Stimulated activated CD8-positive, alpha-beta memory T cell treated with anti-CD3 and anti-CD28 coated beads, Interleukin-15, amount 100 ng/mL, for 48 hours (primary cell): ENCODE results near the gene RSPH10B2.
A peak's percentile ranks its signal among the peaks of the same experiment; 100 is the strongest.
"Not testable (repeated sequence)": the region's sequence is repeated elsewhere in the genome, so short reads cannot be mapped to it uniquely, and the experiment has no call there.

Experiments used
- DNase-seq, 2 donors: peaks; one replicate each; pipeline ENCODE4 v3.0.0-alpha.2; 2020; ENCODE audit warnings: low read depth in 2 of 2

Gene RSPH10B2

DNA sequence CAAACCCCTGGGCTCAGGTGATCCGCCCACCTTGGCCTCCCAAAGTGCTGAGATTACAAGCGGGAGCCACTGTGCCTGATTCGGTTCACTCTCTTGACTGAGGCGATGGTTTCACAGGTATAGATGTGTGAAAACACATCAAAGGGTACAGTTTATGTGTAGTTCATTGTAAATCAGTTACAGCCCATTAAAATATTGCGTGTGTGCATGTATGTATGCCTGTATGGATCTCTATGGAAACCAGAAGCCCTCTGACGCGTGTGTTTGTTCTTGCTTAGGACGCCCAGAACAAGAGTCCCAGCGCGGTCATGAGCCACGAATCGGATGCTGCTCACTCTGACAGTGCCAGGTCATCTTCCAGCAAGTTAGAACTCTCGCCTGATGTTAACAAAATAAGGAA, 35.5 kb downstream of the RSPH10B2 start:
- DNase-seq = not testable (repeated sequence)

DNA sequence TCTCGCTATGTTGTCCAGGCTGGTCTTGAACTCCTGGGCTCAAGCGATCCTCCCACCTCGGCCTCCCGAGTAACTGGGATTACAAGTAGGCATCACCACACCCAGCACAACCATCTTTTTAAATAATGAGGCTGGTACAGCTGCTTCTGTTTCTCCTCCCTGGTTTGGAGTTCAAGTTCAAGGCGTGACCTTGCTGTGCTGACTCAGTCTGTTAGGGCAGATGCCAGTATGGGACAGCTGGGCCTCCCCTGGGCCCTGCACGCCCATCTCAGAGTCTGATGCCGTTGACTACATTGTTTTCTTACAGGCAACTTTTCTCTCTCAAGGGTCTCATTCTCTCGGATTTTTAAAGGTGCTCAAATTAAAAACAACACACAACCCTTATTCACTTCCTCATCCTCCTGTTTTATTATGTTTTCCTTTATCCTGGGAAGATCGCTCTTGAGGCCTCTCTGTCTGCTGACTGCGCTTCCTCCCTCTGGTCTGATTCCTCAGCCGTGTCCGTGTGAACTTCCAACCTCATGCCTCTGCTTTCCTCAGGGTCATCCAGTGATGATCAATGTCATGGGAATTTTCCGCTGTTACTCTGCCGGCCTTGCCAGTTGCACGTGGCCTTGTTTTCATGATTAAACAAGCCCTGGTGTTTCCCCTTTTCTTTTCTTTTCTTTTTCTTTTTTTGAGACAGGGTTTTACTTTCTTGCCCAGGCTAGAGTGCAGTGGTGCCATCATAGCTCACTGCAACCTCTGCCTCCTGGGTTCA, 38.4 kb downstream of the RSPH10B2 start:
- DNase-seq = not testable (repeated sequence)

DNA sequence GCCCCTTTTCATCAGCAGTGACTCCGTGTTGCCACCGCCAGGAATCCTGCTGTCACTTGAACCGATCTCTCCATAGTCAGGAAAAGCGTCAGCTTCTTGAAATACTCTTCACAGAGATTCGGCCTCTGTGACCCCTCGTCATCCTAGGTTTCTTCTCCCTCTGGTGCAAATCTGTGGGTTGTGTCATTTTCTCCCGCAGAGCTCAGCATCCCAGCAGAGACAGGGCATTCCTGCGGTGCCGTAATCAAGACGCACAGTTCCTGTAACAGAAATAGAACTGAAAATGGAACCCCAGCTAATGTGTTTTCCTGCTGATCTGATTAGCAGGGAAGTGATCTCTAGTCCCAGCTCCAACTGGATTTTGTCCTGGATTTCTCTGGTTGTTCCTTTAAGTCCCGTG, 40.4 kb downstream of the RSPH10B2 start:
- not testable (repeated sequence) for DNase-seq

DNA sequence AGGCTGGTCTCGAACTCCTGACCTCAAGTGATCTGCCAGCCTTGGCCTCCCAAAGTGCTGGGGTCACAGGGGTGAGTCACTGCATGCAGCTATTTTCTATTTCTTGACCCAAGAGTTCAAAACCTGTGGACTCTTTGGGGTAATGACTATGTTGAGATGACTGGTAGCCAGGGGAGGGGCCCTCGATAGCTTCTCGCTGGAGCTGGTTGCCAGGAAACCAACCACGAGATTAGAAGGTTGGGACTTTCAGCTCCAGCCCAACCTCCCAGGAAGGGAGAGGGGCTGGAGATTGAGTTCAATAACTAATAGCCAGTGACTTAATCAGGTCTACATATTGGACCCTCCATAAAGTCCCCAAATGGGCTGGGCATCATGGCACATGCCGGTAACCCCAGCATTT, 43.3 kb downstream of the RSPH10B2 start:
- not testable (repeated sequence) for DNase-seq

DNA sequence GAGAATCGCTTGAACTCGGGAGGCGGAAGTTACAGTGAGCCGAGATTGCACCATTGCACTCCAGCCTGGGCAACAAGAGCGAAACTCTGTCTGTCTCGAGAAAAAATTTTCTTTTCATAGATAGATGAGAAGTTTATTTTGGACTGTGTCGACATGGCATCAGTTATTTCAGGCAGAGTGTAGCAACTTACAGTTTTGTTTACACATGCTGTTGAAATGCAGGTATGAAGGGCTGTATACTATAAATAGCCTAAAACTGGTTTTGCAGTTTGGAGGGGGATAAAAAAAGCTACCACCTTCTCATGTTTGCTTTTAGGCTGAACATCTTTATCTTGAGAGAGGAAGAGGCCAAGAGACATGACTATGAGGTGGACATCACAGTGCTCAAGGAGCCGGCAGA, 44.1 kb downstream of the RSPH10B2 start:
- not testable (repeated sequence) for DNase-seq

DNA sequence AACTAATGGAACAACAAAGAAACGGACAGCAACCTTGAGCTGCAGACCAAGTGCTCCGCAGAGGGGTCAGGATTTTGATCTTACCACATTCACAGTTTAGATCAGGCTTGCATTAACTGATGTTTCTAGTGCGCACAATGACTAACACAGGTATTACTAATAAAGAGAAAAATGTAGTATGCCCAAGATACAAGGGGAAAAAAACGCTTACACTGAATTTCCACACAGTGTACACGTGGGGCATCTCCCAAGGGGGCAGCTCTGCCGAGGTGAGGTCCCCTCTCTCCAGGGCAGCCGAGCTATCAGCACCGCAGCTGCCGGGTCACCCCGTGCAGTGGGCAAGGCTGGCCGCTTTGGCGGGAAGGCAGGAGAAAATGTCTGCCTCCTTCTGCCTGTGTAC, 46.0 kb downstream of the RSPH10B2 start:
- DNase-seq = not testable (repeated sequence)

DNA sequence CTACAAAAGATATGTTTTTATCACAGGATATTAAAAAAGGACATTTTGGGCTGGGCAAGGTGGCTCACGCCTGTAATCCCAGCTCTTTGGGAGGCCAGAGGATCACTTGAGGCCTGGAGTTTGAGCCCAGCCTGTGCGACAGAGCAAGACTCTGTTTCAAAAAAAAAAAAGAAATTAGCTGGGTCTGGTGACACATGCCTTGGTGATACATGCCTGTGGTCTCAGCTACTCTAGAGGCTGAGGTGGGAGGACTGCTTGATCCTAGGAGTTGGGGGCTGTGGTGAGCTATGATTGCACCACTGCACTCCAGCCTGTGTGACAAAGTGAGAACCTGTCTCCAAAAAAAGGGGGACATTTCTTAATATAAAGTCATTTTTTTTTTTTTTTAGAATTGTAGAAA, 46.4 kb downstream of the RSPH10B2 start:
- not testable (repeated sequence) for DNase-seq

DNA sequence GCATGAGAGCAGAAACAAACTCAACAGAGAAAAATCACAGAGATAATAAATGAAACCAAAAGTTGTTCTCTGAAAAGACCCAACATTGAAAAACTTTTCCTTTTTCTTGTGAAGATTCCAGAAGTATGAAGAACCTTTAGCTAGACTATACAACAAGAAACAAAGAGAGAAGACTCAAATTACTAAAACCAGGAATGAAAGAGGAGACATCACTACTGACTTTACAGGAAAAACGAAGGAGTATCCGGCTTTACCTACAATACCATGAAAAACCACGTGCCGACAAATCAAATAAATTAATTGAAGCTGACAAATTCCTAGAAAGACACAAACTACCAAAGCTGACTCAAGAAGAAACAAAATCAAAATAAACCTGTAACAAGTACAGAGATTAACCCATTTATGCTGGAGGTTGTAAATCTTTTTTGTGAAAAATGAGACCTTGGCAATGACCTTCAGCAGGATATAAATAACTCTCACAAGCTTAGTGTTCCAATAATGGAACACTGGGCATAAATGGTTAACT, 53.6 kb downstream of the RSPH10B2 start:
- not testable (repeated sequence) for DNase-seq

DNA sequence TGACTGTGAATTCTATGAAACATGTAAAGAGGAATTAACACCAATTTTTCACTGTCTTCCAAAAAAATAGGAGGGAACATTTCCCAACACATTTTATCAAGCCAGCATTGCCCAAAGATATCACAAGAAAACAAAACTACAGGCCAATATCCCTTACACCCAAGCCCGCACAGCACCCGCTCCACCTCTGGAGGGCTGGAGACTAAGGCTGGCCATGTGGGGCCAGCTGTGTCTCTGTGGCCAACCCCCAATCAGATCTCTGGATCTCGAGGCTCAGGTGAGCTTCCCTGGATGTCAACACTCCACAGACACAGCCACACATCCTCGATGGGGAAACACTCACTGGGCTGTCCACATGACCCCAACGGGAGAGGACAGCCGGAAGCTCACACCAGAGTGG, 54.1 kb downstream of the RSPH10B2 start:
- DNase-seq = not testable (repeated sequence)

DNA sequence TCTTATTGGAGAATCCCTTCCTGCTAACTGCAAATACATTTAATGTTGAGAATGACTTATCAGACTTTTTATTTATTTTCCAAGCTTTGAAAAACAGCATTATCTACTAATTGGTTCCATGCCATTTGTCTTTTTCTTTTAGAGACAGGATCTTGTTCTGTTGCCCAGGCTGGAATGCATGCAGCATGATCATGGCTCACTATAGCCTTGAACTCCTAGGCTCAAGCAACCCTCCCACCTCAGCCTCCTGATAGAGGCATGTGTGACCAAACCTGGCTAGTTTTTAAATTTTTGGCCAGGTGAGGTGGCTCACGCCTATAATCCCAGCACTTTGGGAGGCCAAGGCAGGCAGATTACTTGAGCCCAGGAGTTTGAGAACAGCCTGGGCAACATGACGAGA, 59.1 kb downstream of the RSPH10B2 start:
- not testable (repeated sequence) for DNase-seq

DNA sequence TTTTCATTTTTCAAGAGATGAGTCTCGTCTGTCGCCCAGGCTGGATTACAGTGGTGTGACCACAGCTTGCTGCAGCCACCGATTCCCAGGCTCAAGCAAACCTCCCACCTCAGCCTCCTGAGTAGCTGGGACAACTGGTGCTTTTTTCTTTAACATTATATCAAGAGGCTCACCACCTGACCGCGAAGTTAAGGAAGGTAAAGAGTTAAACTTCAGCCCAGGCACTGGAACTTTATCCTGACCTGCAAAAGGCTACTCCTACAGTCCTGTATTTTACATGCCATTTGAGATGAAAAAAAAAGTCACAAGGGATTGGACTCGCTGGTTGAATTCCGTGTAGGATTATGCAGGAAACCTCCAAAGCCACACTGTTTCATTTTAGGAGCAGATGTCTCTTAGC, 61.6 kb downstream of the RSPH10B2 start:
- DNase-seq = not testable (repeated sequence)

DNA sequence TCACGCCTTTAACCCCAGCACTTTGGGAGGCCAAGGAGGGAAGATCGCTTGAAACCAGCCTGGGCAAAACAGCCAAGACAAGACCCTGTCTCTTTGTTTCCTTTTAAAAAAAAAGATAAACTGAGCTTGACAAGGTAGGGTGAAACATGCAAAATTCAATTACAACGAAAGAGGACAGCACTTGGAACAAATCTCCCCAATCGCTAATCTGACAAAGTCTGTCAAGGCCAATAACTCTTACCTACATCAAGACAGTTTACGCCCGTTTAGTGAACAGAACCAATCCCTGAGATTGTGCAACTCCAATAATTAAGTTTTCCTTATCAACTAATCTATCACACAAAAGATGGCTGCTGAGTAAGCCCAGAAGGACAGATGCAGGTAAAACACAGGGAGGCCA, 67.7 kb downstream of the RSPH10B2 start:
- DNase-seq = not testable (repeated sequence)

DNA sequence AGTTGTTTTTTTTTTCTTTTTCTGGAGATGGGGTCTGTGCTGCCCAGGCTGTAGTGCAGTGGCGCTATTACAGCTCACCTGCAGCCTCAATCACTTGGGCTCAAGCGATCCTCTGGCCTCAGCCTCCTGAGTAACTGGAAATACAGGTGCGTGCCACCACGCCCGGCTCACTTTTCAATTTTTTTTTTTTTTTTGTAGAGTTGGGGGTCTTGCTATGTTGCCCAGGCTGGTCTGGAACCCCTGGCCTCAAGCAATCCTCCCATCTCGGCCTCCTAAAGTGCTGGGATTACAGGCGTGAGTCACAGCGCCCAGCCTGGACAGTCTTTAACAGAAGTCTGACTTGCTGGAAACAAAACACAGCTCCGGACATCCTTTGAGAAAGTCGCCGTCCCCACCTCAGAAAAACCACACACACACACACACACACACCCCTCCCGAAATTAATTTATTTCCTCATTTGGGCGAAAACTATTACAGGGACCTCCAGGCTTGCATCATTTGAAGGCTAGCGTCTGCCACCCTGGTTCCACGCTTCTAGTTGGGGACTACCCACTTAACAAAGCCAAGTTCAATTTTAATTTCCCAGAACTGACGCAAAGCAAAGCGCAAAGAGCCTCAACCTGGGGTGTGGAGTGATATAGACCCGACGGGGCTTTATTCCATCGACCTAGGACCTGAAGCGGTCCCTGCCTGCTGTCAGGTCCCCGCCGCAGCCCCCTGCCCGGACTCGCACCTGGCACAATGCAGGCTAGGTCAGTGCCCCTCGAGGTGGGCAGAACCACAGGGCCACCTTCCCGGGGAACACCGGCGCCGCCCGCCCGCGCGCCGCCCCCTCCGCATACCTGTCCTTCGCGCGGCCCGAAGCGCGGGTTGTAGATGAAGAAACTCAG, 71.6 kb downstream of the RSPH10B2 start:
- not testable (repeated sequence) for DNase-seq

DNA sequence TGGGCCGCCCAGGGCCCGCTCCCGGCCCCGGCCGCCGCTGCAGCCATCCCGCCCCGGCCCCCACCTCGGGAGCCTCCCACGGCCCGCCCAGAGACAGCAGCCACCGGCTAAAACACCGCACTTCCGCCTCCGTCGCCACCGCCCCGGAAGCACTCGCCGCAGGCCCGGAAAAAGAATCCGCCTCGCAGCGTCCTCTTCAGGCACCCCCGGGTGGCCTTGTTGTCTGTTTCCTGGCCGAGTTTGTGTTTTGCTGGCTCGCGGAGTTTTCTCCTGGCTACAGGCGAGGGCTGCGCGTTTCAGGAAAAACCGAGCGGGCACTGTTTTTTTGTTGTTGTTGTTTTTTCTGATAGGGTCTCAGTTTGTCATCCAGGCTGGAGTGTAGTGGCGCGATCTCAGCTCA, 72.2 kb downstream of the RSPH10B2 start, which contains the start of gene CCZ1B:
Gene CCZ1B, minus strand, starts transcription at position 125 of the 400 bp plus-strand sequence. Its CDS starts 78 bp downstream, at position 47.
- DNase-seq = peak; percentile 78 to 81

DNA sequence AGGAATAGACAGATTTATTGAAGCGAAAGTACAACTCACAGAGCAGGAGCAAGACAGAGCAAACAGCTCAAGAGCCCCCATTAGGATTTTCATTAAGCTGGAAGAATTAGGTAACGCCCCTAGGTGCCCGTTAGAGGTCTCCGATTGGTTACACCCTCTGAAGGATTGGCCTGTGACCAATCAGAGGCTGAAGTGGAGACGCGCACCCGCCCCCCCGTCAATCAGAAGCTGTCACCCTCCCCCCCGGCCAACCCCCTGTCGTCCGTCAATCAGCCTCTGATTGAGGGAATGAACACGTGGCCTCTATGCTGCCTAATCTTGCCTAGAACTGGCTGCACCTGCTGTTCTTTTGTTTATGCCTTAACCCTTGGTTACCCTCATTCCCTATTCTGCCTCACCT, 73.3 kb downstream of the RSPH10B2 start:
- DNase-seq = not testable (repeated sequence)

DNA sequence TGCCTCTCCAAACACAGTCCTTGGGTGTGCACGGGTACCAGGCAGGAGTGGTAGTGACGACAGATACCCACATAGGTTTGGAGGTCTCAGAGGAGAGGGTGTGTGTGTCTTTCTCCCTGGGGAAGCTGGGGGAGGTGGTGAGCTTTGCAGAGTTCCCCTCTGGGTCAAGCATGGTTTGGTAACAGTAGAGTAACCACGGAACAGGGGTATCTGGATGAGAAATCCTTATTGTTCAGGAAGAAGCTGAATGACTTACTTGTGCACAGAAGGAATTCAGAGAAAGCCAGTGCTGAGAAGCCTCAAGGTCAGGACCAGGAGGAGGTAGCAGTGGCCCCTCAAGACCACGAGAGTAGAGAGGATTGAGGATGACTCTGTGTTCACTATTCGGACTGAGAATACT, 75.7 kb downstream of the RSPH10B2 start:
- DNase-seq = not testable (repeated sequence)

DNA sequence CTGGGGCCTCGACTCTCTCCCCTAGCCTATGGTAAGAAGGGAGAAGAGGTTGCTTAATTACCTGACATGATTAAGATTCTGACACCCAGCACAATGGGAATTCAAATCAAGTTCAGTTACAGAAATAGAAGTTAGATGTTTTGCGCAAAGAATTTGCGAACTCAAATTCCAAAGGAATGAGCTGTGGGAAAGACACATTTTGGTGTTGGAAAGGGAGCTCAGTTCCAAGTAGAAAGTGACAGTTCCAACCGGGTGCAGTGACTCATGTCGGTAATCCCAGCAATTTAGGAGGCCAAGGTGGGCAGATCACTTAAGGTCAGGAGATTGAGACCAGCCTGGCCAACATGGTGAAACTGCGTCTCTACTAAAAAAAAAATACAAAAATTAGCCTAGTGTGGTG, 76.1 kb downstream of the RSPH10B2 start:
- not testable (repeated sequence) for DNase-seq

DNA sequence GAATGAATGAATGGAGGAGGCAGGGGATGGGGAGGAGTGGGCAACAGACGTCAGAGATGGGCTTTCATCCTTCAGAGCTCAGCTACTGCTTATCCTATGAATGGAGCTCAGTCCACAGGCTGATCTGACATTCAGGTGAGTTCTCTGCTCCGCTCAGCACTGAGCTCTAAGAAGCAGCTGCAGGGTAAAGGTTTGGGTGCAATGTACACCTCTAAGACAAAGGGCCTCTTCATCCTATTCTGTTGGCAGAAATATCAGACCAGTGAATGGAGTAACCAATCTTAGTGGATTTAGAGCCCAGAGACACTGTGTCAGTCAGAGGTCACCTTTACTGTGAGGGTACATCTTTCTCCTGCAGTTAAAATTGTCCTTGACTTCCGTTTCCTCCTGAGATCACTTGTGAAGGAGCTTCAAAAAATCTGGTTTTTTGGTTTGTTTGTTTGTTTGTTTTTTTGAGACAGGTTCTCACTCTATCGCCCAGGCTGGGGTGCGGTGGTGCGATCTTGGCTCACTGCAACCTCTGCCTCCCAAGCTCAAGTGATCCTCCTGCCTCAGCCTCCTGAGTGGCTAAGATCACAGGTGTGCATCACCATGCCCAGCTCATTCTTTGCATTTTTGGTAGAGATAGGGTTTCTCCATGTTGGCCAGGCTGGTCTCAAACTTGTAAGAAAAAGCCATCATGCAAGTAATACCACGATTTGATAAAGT, 77.3 kb downstream of the RSPH10B2 start:
- DNase-seq = no peak

DNA sequence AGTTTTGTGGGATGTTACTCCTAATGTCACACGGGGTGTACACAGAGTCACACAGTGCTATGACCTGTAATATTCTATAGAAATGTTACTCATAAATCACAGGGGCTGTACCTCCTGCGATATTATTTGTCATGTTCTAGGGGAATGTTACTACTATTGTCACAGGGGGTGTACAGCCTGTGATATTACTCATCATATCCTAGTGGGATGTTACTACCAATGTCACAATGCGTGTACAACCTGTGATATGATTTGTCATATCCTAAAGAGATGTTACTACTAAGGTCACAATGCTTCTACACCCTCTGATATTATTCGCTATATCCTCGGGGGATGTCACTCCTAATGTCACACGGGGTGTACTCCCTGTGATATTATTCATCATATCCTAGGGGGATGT, 79.7 kb downstream of the RSPH10B2 start:
- DNase-seq = no peak

DNA sequence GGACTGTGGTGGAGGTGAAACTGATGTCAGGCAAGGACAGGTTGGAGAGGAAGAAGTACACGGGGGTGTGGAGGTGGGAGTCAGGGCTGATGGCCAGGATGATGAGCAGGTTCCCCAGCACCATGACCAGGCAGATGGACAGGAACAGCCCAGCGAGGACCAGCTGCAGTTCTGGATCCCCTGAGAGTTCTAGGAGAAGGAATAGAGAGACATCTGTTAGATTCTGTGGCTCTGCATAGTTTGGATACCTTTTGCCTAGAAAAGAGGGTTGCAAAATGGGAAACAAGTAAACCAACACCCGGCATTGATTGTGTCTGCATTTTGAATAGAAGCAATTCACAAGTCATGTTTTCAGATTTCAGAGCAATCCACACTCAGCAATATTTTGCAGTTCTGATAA, 81.6 kb downstream of the RSPH10B2 start:
- not testable (repeated sequence) for DNase-seq

DNA sequence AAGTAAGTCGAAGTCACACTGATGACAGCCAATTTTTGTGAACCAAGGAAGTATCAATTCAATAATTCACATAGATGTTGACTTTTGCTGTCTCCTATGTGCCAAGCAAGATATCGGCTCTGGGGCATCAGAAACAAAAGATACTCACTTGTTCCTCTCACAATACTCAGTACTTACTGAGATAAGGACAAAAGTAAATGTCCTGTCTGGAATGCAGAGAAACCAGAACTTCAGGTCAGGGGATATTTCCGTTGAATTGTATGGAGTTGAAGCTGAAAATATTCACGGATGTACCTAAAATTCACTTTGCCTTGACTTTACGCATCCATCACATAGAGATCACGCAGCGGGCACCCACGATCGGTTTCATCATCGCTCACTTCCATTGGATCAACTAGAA, 83.2 kb downstream of the RSPH10B2 start:
- not testable (repeated sequence) for DNase-seq
